Muscle of back (tissue), 13 donors: Measurements from ENCODE around the gene MYOCD. TPM values are rescaled to one million over a fixed set of nuclear protein-coding genes. Genes with fewer than 3 reads are reported as not detected.
"Not testable (repeated sequence)": the region's sequence is repeated elsewhere in the genome, so short reads cannot be mapped to it uniquely, and the experiment has no call there.

Source experiments
- DNase-seq, 3 donors: peaks; one replicate each; pipeline versions ENCODE4 v3.0.0 to v3.0.0-alpha.2; 2013
- long read RNA-seq, 9 donors: transcript quantifications; one replicate each; lab custom pipeline, GENCODE V29; 2026
- polyA plus RNA-seq, 10 donors: library from polyadenylated mRNA; unstranded; fragments of 120-200 nt; gene quantifications; one replicate each; pipeline ENCODE4 v1.2.1, GENCODE V29; 2013; ENCODE audit not compliant: insufficient read length in 10 of 10

Gene MYOCD
- under 1 TPM; 0.36 to 0.95 (median 0.60) TPM for polyA plus RNA-seq
- long read RNA-seq, donor 1 = 0 reads
- long read RNA-seq, donor 2 = 0 reads
- long read RNA-seq, donor 3 = 0 reads
- long read RNA-seq, donor 4 = 0 reads
- long read RNA-seq, donor 5 = 0 reads
- long read RNA-seq, donor 6 = 0 reads
- long read RNA-seq, donor 7 = 0 reads
- long read RNA-seq, donor 8 = 0 reads
- long read RNA-seq, donor 9 = 0 reads

GRCh38 chr17:12665263-12666210 is at the start of gene MYOCD:
MYOCD (plus strand) TSS chr17:12665890; CDS start chr17:12666189, 299 bp downstream.
- DNase-seq = peak; percentile 14 to 73 (median 39)

DNA sequence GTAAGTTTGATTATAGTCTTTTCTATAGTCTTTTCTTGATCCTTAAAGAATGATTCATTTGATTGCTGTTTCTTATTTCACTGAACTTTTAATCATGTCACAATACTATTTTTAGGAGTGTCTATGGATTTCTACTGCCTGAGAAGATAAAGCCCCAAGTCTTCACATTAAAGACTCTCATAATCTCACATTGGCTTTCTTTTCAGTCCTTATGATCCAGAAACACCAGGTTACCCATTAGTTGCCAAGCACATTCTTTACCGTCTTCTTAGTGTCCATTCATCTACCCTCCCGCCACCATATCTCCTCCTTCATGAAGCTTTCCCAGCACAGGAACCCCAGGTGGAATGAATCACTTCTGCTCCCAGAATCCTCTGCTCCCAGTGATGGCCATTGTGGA is 49.5 kb upstream of the MYOCD start:
- DNase-seq = no peak

- DNase-seq = peak in 1 of 3 donors; percentile 79
These were observed 47.1 kb upstream of the MYOCD start for GRCh38 chr17:12618557-12618956.

- DNase-seq = no peak
These were observed 46.1 kb upstream of the MYOCD start for GRCh38 chr17:12619459-12620199.

GRCh38 chr17:12620200-12620720 is 45.4 kb upstream of the MYOCD start:
- DNase-seq = no peak

DNA sequence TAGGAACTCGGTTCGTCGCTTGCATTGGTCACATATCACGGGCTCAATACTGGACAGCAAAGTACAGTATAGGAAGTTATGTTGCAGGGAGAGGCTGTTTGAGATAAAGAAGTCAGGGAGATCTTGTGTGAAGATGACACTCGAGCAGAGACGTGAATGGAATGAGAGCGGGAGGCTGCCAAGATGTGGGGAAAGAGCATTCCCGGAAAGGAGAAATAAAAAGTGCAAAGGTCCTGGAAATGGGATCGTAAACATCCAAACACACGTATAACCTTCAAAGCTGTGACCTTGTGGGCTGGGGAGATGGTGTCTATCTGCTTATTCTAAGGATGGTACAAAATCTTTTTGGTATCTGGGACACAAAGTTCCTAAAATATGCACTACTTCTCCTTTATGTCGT is 43.0 kb upstream of the MYOCD start:
- DNase-seq = no peak

DNA sequence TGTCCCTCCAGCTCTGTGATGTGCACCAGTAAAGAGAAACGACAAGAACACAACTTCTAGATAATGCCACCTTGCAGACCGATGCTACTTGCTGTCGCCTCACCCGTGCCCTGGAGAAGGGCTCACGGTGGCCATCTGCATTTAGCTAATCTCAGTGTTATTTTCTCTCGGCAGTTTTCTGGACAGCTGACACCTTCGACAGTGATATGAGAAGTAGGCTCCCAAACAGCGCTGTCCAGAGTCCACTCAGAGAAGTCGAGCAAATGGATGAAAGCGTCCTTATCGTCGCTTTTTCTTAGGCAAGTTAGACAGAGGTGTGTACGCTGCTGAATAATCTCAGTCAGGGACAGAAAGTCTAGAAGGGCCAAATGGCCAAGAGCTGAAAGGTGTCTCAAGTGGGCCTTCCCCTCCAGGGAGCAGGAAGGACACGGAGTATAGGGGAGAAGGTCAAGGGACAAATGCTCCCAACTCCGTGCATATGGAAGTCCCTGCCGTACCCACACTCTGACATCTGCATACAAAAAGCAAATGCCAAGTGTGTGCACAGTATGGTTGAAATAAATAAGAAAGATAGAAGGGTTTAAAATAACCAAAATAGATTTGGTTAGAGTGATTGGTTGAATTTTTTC is 42.4 kb upstream of the MYOCD start:
- no peak for DNase-seq

- DNase-seq = no peak
These were observed 41.5 kb upstream of the MYOCD start for GRCh38 chr17:12624211-12624610.

DNA sequence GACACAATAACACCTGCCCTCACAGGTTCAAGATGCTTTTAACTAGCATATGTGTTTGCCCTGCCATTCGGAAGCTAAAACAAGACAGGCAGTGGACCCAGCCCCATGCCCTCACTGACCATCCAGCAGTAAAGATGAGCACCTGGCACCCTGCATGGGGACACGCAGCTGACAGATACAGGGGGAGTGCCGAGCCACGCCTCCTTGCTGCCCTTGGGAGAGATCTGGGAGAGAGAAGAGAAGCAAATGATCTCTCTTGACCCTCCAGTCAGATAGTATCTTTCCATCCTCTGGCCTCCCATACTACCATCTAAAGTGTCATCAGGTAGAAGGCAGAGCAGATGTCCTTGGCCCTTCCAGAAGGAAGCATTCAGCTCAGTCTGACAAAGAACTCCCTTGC is 40.6 kb upstream of the MYOCD start:
- no peak for DNase-seq

DNA sequence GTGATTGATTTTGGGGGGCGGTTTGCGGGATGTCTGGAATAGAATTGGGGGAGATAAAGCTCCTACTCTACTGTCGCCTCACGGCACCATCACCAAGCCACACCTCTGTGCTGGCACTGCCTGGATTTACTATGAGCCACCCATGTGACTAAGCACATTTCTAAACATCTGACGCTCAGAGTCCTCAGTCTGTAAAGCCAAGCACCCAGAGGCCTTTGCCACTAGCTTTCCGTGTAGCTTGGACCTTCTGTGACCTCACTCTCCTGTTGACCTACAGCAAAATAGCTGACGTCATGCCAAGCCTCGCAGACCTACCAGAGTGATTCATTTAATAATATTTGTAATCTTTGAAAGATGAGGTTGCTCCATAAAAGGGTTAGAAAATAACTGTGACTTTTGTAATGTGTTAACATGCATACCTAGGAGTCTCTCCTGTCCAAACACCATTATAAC is 38.5 kb upstream of the MYOCD start:
- DNase-seq = peak in 1 of 3 donors; percentile 85

DNA sequence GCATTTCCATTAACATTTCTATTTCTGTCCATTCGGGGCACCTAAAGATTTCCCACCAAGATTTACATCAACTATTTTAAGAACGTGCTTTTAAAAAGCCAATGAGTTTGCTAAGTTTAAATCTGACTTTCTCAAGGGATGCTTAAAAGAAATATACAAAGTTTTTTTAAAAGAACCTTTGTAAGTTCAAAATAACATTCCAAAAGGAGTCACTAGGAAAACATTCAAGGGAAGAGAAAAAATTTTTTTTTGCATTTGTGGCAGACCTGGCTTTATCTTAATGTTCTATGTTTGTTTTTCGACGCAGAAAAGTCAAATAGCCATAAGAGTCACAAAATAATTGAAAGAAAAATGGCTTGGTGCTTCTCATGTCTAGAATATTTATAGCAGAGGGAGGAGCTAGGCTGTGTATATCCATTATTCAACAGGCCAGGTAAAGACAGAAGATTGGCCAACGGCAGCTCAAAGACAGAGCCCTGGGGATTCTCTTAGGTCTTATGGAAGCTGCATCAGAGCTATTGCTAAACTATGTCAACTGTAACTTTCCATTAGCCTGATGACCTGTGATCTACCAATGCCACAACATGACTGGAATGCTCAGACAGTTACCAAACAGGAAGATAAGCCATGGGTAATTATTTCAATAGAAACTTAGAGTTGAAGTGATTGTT is 37.8 kb upstream of the MYOCD start:
- DNase-seq = peak in 1 of 3 donors; percentile 27

- DNase-seq = no peak
These were observed 34.6 kb upstream of the MYOCD start for GRCh38 chr17:12631076-12631475.

DNA sequence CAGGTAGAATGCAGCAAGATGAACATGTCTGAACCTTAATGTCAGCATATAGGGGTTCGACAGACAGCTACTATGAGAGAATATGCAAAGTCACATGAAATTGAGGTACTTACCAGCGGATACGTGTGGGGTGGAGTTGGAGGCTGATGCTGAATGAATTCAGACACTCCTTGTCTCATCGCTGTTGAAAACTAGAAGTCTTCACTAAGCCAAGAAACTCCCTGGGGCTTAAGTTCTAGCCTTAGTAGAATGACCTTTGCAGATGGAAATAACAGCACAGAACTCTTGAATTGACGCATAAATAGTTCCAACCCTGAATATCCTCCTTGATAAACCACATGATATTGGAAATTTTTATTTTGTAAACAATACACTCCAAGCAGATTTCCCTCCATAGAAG is 32.9 kb upstream of the MYOCD start:
- no peak for DNase-seq

GRCh38 chr17:12634789-12635414 is 30.8 kb upstream of the MYOCD start:
- no peak for DNase-seq

DNA sequence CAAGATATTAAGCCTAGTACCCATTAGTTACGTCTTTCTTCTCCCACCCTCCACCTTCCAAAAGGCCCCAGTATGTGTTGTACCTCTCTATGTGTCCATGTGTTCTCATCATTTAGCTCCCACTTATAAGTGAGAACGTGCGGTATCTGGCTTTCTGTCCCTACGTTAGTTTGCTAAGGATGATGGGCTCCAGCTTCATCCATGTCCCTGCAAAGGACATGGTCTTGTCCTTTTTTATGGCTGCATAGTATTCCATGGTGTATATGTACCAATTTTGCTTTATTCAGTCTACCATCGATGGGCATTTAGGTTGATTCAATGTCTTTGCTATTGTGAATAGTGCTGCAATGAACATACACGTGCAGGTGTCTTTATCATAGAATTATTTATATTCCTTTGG is 29.7 kb upstream of the MYOCD start:
- DNase-seq = not testable (repeated sequence)

DNA sequence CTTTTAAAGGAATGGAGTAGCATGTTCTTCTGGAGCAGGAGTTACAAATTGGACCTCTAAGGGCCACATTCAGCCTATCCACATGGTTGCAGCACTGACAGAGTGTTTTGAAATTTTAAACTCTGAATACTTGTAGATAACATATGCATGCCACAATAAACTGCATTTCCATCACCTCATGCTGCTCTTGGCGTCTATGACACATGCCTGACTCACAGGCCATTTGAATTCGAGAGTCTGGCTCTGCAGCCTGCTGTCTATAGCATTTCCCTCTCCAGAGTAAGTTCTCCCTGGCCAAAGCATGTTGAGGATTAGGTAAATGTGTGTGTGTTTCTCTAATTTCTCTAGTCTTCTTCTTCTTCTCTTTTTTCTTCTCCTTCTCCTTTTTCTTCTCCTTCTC is 28.7 kb upstream of the MYOCD start:
- DNase-seq = peak in 2 of 3 donors; percentile 10 to 91

GRCh38 chr17:12637745-12638651 is 27.7 kb upstream of the MYOCD start:
- no peak for DNase-seq

DNA sequence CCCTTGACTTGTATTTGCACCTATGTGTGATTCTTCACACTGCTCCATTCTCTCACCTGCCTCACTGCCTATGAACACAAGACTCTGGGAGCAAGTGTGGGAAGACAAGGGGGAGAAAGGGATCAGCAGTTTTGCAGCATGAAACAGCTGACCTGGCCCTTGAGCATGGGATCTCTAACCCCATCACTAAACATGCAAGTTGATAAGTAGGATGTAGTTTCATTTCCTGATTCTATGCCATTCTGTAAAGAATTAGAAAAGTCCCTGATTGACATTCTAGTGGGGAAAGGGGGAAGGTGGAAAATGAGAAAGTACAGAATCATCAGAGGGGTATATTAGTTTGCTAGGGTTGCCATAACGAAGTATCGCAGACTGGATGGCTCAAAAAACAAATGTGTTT is 25.3 kb upstream of the MYOCD start:
- DNase-seq = no peak

GRCh38 chr17:12641084-12641483 is 24.6 kb upstream of the MYOCD start:
- DNase-seq = no peak
